Bronchial epithelial cell (primary cell): ENCODE data around the gene CDCA5. TPM values are rescaled to one million over a fixed set of nuclear protein-coding genes. Genes with fewer than 3 reads are reported as not detected.

Experiments
- DNase-seq: peaks from one replicate; pipeline ENCODE4 v3.0.0-alpha.2; 2010; ENCODE audit warnings: low read depth
- FAIRE-seq: peaks from 2 replicates; lab custom pipeline; 2011; peaks lifted over from hg19 to GRCh38; lab: Jason Lieb, UNC
- H3K27me3 ChIP-seq: 2 replicates; pipeline ENCODE4 v1.5.1; 2011; ENCODE audit warnings: low read length; ENCODE audit not compliant: control insufficient read depth, insufficient read depth
- H3K36me3 ChIP-seq: 2 replicates; pipeline ENCODE4 v1.5.1; 2011; ENCODE audit warnings: low read length; ENCODE audit not compliant: control insufficient read depth, insufficient read depth
- H3K4me3 ChIP-seq: 2 replicates; pipeline ENCODE4 v1.5.1; 2011; ENCODE audit warnings: mild to moderate bottlenecking, low read depth, low read length, control low read depth
- CTCF ChIP-seq: IDR thresholded peaks from 2 replicates; pipeline ENCODE4 v1.5.1; 2011; ENCODE audit warnings: mild to moderate bottlenecking, moderate library complexity, low read length, control low read depth, inconsistent platforms; ENCODE audit not compliant: insufficient read depth, severe bottlenecking
- total RNA-seq: library from RNA; depleted of rRNA; stranded (reverse); fragments of >200 nt; gene quantifications from 2 replicates; pipeline ENCODE4 v1.2.1, GENCODE V29; 2014

Gene CDCA5
- total RNA-seq, 1 donor from 2014 or later = 0.53 TPM

GRCh38 chr11:65059959-65060824 is 23.6 kb downstream of the CDCA5 start:
- DNase-seq = no peak
- no peak overlapping the region for H3K4me3 ChIP-seq
- H3K36me3 ChIP-seq = no peaks in the 10 kb centered on the region
- H3K27me3 ChIP-seq = peaks cover 2% of the 10 kb centered on the region
- FAIRE-seq = peak; percentile 88
- no peak for TF ChIP-seq CTCF

- no peak for TF ChIP-seq CTCF
- Histone ChIP-seq H3K27me3 (peaks cover 2% of the 10 kb centered on the region), H3K4me3 (no peak overlapping the region), H3K36me3 (no peaks in the 10 kb centered on the region)
- no peak for DNase-seq
- FAIRE-seq = no peak
Measured at GRCh38 chr11:65059523-65059922, 24.3 kb downstream of the CDCA5 start.

GRCh38 chr11:65058419-65059054 is 25.3 kb downstream of the CDCA5 start, which contains the start of gene NAALADL1:
Gene NAALADL1 (minus strand): TSS chr11:65058553. CDS start chr11:65058521, 32 bp downstream.
- DNase-seq (no peak), FAIRE-seq (no peak)
- Histone ChIP-seq H3K27me3 (peaks cover 2% of the 10 kb centered on the region), H3K4me3 (no peak within 1 kb of the TSS), H3K36me3 (no peaks in the 10 kb centered on the region)
- no peak for TF ChIP-seq CTCF

GRCh38 chr11:65058012-65058411 is 25.8 kb downstream of the CDCA5 start:
- FAIRE-seq (no peak), DNase-seq (no peak)
- Histone ChIP-seq H3K4me3 (no peak overlapping the region), H3K36me3 (no peaks in the 10 kb centered on the region), H3K27me3 (peaks cover 2% of the 10 kb centered on the region)
- no peak for TF ChIP-seq CTCF

GRCh38 chr11:65057526-65057925 is 26.3 kb downstream of the CDCA5 start:
- H3K27me3 ChIP-seq = peaks cover 2% of the 10 kb centered on the region
- no peak for FAIRE-seq
- DNase-seq = no peak
- H3K4me3 ChIP-seq = no peak overlapping the region
- H3K36me3 ChIP-seq = no peaks in the 10 kb centered on the region
- no peak for TF ChIP-seq CTCF
